Kidney (tissue), 14 donors: ENCODE measurements around the gene SEL1L. TPM values are rescaled to one million over a fixed set of nuclear protein-coding genes. Genes with fewer than 3 reads are reported as not detected.

ENCODE experiments used
- DNase-seq, 5 donors: peaks; one replicate each; pipeline ENCODE4 v3.0.0-alpha.2; 2013 to 2020
- FAIRE-seq: peaks from 2 replicates; lab custom pipeline; 2012; peaks lifted over from hg19 to GRCh38; lab: Jason Lieb, UNC
- H3K27ac ChIP-seq, 2 donors: one replicate each; pipeline ENCODE4 v1.7.0; 2013; ENCODE audit warnings: low read depth in 2 of 2, low read length in 2 of 2, inconsistent platforms in 1 of 2
- H3K27me3 ChIP-seq: one replicate; pipeline ENCODE4 v1.7.1; 2013; ENCODE audit warnings: low read length, inconsistent platforms; ENCODE audit not compliant: control insufficient read depth, insufficient read depth
- H3K36me3 ChIP-seq, 3 donors: one replicate each; pipeline versions ENCODE4 v1.7.0 to v1.7.1; 2013; ENCODE audit warnings: low read length in 3 of 3, control low read depth in 1 of 3, inconsistent platforms in 1 of 3; ENCODE audit not compliant: insufficient read depth in 3 of 3, control insufficient read depth in 2 of 3
- H3K4me1 ChIP-seq, 3 donors: one replicate each; pipeline versions ENCODE4 v1.7.0 to v1.7.1; 2013; ENCODE audit warnings: low read length in 3 of 3, inconsistent platforms in 1 of 3, low read depth in 1 of 3; ENCODE audit not compliant: control insufficient read depth in 2 of 3, insufficient read depth in 2 of 3
- H3K4me3 ChIP-seq, 3 donors: one replicate each; pipeline versions ENCODE4 v1.7.0 to v1.8.1; 2013; ENCODE audit warnings: low read length in 3 of 3, control low read depth in 1 of 3, inconsistent platforms in 1 of 3
- H3K9ac ChIP-seq, 3 donors: one replicate each; pipeline versions ENCODE4 v1.7.0 to v1.7.1; 2013; ENCODE audit warnings: low read length in 3 of 3, control low read depth in 1 of 3, inconsistent platforms in 1 of 3
- H3K9me3 ChIP-seq, 3 donors: one replicate each; pipeline versions ENCODE4 v1.7.0 to v1.7.1; 2013; ENCODE audit warnings: low read length in 3 of 3, control low read depth in 1 of 3, inconsistent platforms in 1 of 3; ENCODE audit not compliant: control insufficient read depth in 2 of 3, insufficient read depth in 1 of 3
- intact Hi-C: fragments of 100-400 bp; cut with DNase I; formaldehyde crosslinking; loops from one replicate; pipeline ENCODE4 v1.11.1; 2022
- polyA plus RNA-seq: library from polyadenylated mRNA; stranded (reverse); fragments of 350-450 nt; fragmentation: Illumina TruSeq; extraction: RNeasy Lipid Tissue Mini Kit (QIAGEN cat#74804); gene quantifications from one replicate; pipeline ENCODE4 v1.2.3, GENCODE V29; 2014; ENCODE audit warnings: low read depth, low replicate concordance; ENCODE audit not compliant: insufficient read depth
- total RNA-seq: library from RNA; stranded (reverse); fragmentation: NEBNext Ultra II Directional; extraction: Animal tissue kit (Norgen Biotek cat#: 25700); gene quantifications from one replicate; pipeline ENCODE4 v1.2.1, GENCODE V29; 2021
- TF ChIP-seq, protein P1 (sequence below): IDR thresholded peaks from 3 replicates; pipeline ENCODE4 v1.5.1; 2012; ENCODE audit warnings: mild to moderate bottlenecking, moderate library complexity, borderline replicate concordance; ENCODE audit not compliant: insufficient read depth; ENCODE audit errors: extremely low read depth
- donor health status: control.
- donor health status: control.
- donor health status: control.
- donor health status: control.
- donor health status: control.
- donor health status: DM: yes; HTN: yes; CAD: no.
- donor health status: Normal renal cell carcinoma (clear cell type).

SEL1L gene
- total and polyA plus RNA-seq, 2 donors from 2014 or later = 18.9 to 115 TPM

- intact Hi-C loops = no loop called here
- no peaks in the 10 kb centered on the region for H3K27me3 ChIP-seq
- no peak overlapping the region for H3K4me3 ChIP-seq
- TF ChIP-seq, protein P1, sequence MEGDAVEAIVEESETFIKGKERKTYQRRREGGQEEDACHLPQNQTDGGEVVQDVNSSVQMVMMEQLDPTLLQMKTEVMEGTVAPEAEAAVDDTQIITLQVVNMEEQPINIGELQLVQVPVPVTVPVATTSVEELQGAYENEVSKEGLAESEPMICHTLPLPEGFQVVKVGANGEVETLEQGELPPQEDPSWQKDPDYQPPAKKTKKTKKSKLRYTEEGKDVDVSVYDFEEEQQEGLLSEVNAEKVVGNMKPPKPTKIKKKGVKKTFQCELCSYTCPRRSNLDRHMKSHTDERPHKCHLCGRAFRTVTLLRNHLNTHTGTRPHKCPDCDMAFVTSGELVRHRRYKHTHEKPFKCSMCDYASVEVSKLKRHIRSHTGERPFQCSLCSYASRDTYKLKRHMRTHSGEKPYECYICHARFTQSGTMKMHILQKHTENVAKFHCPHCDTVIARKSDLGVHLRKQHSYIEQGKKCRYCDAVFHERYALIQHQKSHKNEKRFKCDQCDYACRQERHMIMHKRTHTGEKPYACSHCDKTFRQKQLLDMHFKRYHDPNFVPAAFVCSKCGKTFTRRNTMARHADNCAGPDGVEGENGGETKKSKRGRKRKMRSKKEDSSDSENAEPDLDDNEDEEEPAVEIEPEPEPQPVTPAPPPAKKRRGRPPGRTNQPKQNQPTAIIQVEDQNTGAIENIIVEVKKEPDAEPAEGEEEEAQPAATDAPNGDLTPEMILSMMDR = no peak
- no peak overlapping the region for H3K27ac ChIP-seq
- H3K4me1 ChIP-seq = no peaks in the 10 kb centered on the region
- no peak for DNase-seq
- H3K9me3 ChIP-seq = no peaks in the 10 kb centered on the region
- H3K9ac ChIP-seq = no peak overlapping the region
- no peak for FAIRE-seq
- no peaks in the 10 kb centered on the region for H3K36me3 ChIP-seq
Observed at GRCh38 chr14:81562818-81563217, 29.2 kb upstream of the SEL1L start.

GRCh38 chr14:81561084-81561775, 27.6 kb upstream of the SEL1L start:
- Histone ChIP-seq H3K4me1 (no peaks in the 10 kb centered on the region), H3K27ac (no peak overlapping the region), H3K9ac (no peak overlapping the region), H3K9me3 (no peaks in the 10 kb centered on the region), H3K27me3 (no peaks in the 10 kb centered on the region), H3K4me3 (no peak overlapping the region), H3K36me3 (no peaks in the 10 kb centered on the region)
- FAIRE-seq (no peak), DNase-seq (no peak)
- TF ChIP-seq, protein P1 = no peak
- intact Hi-C loops = no loop called here

DNA sequence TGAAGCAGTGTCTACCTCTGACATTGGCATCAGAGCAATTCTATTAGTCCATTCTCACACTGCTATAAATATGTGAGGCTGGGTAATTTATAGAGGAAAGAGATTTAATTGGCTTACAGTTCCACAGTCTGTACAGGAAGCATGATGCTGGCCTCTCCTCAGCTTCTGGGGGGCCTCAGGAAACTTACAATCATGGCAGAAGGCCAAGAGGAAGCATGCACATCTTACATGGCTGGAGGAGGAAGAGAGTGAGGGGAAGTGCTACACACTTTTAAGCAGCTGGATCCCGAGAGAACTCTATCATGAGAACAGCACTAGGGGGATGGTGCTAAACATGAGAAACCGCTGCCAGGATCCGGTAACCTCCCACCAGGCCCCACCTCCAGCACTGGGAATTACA, 25.7 kb upstream of the SEL1L start:
- Histone ChIP-seq H3K36me3 (no peaks in the 10 kb centered on the region), H3K4me1 (no peaks in the 10 kb centered on the region), H3K27ac (no peak overlapping the region), H3K9ac (no peak overlapping the region), H3K4me3 (no peak overlapping the region), H3K27me3 (no peaks in the 10 kb centered on the region), H3K9me3 (no peaks in the 10 kb centered on the region)
- FAIRE-seq = no peak
- no peak for DNase-seq
- intact Hi-C loops = no loop called here
- TF ChIP-seq, protein P1 = no peak
